Adrenal gland (tissue), 12 donors: Measurements from ENCODE around the gene MBD4. TPM values are rescaled to one million over a fixed set of nuclear protein-coding genes. Genes with fewer than 3 reads are reported as not detected.
"Not testable (repeated sequence)": the region's sequence is repeated elsewhere in the genome, so short reads cannot be mapped to it uniquely, and the experiment has no call there.

Source experiments
- DNase-seq, 7 donors: peaks; one replicate each; pipeline ENCODE4 v3.0.0-alpha.2; 2019 to 2020
- H3K27ac ChIP-seq, 5 donors: fragments of 200-600 bp; sonication (generic) in 4 of 5; 1 replicate in 3 of 5; 2 replicates in 2 of 5; pipeline versions ENCODE4 v1.5.1 to v1.8.0; 2016 to 2020; ENCODE audit warnings: mild to moderate bottlenecking in 1 of 5
- H3K27me3 ChIP-seq: fragments of 200-600 bp; 2 replicates; pipeline ENCODE4 v1.8.0; 2021
- H3K36me3 ChIP-seq, 2 donors: fragments of 200-600 bp; replicated peaks in 1 of 2; 1 replicate in 1 of 2; 2 replicates in 1 of 2; pipeline versions ENCODE4 v1.5.1 to v1.8.0; 2018 to 2022
- H3K4me1 ChIP-seq, 2 donors: fragments of 200-600 bp; replicated peaks in 1 of 2; 1 replicate in 1 of 2; 2 replicates in 1 of 2; pipeline versions ENCODE4 v1.5.1 to v1.8.0; 2018 to 2021
- H3K4me3 ChIP-seq, 4 donors: fragments of 200-600 bp; sonication (generic) in 3 of 4; one replicate each; pipeline ENCODE4 v1.5.1; 2016 to 2018
- H3K9me3 ChIP-seq, 3 donors: fragments of 200-600 bp; sonication (generic) in 1 of 3; replicated peaks in 1 of 3; 1 replicate in 2 of 3; 2 replicates in 1 of 3; pipeline versions ENCODE4 v1.5.1 to v1.8.0; 2016 to 2021
- POLR2A ChIP-seq, 2 donors: fragments of 450-650 bp; IDR thresholded peaks; one replicate each; pipeline ENCODE4 v1.6.1; 2017; ENCODE audit warnings: antibody characterized with exemption in 2 of 2, mild to moderate bottlenecking in 2 of 2, moderate library complexity in 1 of 2
- WGBS, 4 donors: extraction: QIAGEN DNeasy Blood & Tissue Kit in 2 of 4; methylation state at CpG; one replicate each; pipeline versions ENCODE4 v1.1.5 to v1.1.7; 2013 to 2017; 5-methylcytosine and 5-hydroxymethylcytosine counted together
- intact Hi-C, 2 donors: fragments of 100-400 bp; cut with DNase I; formaldehyde crosslinking; loops; one replicate each; pipeline versions ENCODE4 v1.14.1 to v1.15.0; 2022 to 2023
- polyA plus RNA-seq, 3 donors: library from polyadenylated mRNA; stranded (reverse); fragments of 200-250 nt in 2 of 3; fragments of 350-450 nt in 1 of 3; fragmentation: Illumina TruSeq in 1 of 3; extraction: RNeasy Lipid Tissue Mini Kit (QIAGEN cat#74804) in 1 of 3; gene quantifications; one replicate each; pipeline ENCODE4 v1.2.3, GENCODE V29; 2013 to 2014
- total RNA-seq, 9 donors: library from RNA; depleted of rRNA in 4 of 9; stranded (reverse); fragments of >200 nt in 4 of 9; fragments of 120-200 nt in 1 of 9; fragmentation: NEBNext Ultra II Directional in 1 of 9; extraction: Animal tissue kit (Norgen Biotek cat#: 25700) in 1 of 9; gene quantifications; one replicate each; pipeline versions ENCODE4 v1.1.0 to v1.2.4, GENCODE V29; 2013 to 2023
- TF ChIP-seq, protein P1 (sequence below), 6 experiments: fragments of 450-650 bp in 4 of 6; fragments of 200-600 bp in 2 of 6; sonication (generic) in 1 of 6; IDR thresholded peaks; 1 replicate in 5 of 6; 2 replicates in 1 of 6; pipeline versions ENCODE4 v1.5.1 to v1.8.0; 2016 to 2021; ENCODE audit warnings: antibody characterized with exemption in 6 of 6, mild to moderate bottlenecking in 2 of 6, moderate library complexity in 1 of 6
- donor health status: healthy with polysubstance abuse.
- donor health status: Bipolar disorder and iron deficiency.
- donor health status: DM: yes; HTN: yes; CAD: no.
- donor health status: DM: no; HTN: no; CAD: no.
- donor health status: DM: no; HTN: no; CAD: no.
- donor health status: DM: yes; HTN: yes; CAD: no.

The MBD4 gene
- total and polyA plus RNA-seq, 12 donors: 9.9 to 32.3 (median 25.4) TPM

DNA sequence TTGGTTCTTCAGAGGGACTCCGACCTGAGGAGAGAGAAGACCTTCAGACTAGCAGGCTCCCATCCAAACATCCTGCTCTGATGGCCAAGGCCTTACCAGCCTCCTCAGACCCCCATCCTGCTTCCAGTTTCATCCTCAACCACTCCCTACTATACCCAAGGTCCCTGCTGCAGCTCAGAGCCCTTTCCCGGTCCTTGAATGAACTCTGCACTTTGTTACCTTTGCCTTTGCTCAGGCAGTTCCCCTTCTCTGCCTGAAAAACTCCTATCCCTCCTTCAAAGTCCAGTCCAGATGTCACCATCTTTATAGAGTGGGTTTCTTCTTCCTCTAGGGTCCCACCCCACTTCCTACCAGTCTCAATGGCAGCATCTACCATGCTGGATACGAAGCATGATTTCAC lies 24.4 kb downstream of the MBD4 start:
- Histone ChIP-seq H3K4me1 (peaks cover 8 to 18% of the 10 kb centered on the region in 2 donors), H3K27ac (no peak overlapping the region), H3K36me3 (no peaks in the 10 kb centered on the region), H3K27me3 (no peaks in the 10 kb centered on the region), H3K9me3 (no peaks in the 10 kb centered on the region), H3K4me3 (no peak overlapping the region)
- 90 to 94% (median 92%) methylated on average over 3 of the region's 3 CpGs for WGBS, 4 donors
- intact Hi-C loops: no loop called here
- peak in 1 of 7 donors; percentile 11 for DNase-seq
- TF ChIP-seq, protein P1, sequence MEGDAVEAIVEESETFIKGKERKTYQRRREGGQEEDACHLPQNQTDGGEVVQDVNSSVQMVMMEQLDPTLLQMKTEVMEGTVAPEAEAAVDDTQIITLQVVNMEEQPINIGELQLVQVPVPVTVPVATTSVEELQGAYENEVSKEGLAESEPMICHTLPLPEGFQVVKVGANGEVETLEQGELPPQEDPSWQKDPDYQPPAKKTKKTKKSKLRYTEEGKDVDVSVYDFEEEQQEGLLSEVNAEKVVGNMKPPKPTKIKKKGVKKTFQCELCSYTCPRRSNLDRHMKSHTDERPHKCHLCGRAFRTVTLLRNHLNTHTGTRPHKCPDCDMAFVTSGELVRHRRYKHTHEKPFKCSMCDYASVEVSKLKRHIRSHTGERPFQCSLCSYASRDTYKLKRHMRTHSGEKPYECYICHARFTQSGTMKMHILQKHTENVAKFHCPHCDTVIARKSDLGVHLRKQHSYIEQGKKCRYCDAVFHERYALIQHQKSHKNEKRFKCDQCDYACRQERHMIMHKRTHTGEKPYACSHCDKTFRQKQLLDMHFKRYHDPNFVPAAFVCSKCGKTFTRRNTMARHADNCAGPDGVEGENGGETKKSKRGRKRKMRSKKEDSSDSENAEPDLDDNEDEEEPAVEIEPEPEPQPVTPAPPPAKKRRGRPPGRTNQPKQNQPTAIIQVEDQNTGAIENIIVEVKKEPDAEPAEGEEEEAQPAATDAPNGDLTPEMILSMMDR (IDR thresholded peaks at IDR 0.05): no peak
- TF ChIP-seq POLR2A (IDR thresholded peaks at IDR 0.05): no peak

DNA sequence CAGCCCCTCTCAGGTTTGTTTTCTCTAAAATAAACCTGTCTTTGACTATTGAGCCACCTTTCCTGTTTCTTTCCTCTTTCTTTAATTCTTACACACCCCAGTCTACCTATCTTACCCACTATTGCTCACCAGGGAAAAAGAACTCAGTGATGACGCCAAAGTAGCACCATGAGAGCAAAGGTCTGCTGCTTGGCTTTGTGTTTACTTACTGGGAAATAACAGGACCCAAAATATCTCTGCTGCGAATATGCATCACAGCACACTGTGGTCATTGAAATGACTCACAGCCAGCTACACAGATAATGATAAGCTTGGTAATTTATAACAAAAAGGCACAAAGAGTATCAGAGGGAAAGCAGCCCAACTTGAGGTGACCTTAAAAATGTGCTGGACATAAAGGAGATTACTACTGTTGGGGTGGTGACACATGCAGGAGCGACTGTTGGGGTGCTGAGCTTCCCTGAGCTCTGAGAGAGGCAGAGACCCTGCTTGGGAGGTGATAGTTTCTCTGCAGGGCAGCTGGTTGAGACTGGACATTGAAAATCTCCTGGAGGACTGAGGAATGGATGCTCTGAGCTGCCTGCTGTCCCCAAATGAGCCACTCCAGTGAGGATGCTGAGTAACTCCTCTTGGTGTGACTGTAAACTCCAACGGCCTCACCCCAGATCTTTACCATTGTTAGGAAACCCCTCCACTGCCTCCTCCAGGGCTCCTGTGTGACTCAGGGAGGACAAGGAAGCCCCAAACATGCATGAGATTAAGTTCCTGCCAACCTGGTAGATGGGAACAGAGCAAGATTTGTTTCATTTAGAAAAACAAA lies 25.9 kb downstream of the MBD4 start:
- H3K36me3 ChIP-seq: no peaks in the 10 kb centered on the region
- H3K27me3 ChIP-seq: no peaks in the 10 kb centered on the region
- intact Hi-C loops: no loop called here
- peak overlapping the region in 4 of 5 donors; percentile 23 to 89 (median 80) for H3K27ac ChIP-seq
- TF ChIP-seq, protein P1 (IDR thresholded peaks at IDR 0.05): no peak
- peak in 1 of 2 donors; percentile 38 for TF ChIP-seq POLR2A (IDR thresholded peaks at IDR 0.05)
- H3K9me3 ChIP-seq: no peaks in the 10 kb centered on the region
- WGBS, 4 donors: 32 to 43% (median 38%) methylated on average over 4 of the region's 4 CpGs
- DNase-seq: peak in 6 of 7 donors; percentile 59 to 76 (median 69)
- no peak overlapping the region for H3K4me3 ChIP-seq
- peaks cover 8 to 26% of the 10 kb centered on the region in 2 donors for H3K4me1 ChIP-seq

DNA sequence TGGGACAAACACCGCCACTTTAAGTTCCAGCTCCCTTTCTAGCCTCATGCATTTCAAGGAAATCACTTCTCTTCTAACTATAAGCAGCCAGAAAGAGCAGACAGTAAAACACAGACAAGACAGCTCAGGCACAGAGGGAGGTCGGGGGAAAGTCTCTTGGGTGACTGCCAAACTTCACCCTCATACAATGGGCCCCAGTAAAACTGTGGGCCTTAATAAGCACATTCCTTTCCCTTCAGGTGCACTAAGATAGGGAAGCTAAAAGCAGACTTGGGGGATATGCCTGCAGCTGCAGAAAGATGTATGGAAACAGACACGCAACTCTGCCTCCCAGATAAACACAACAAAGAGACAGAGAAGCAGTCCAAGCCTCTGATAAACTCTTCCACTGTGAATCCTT lies 26.5 kb downstream of the MBD4 start:
- WGBS, 4 donors: 66 to 82% (median 67%) methylated on average over 2 to 3 of the region's 3 CpGs
- H3K4me3 ChIP-seq, H3K9me3 ChIP-seq, H3K36me3 ChIP-seq, DNase-seq, intact Hi-C loops, H3K27me3 ChIP-seq: not testable (repeated sequence)
- Histone ChIP-seq H3K4me1 (peaks cover 8 to 26% of the 10 kb centered on the region in 2 donors), H3K27ac (peak overlapping the region in 4 of 5 donors; percentile 23 to 89 (median 80))

DNA sequence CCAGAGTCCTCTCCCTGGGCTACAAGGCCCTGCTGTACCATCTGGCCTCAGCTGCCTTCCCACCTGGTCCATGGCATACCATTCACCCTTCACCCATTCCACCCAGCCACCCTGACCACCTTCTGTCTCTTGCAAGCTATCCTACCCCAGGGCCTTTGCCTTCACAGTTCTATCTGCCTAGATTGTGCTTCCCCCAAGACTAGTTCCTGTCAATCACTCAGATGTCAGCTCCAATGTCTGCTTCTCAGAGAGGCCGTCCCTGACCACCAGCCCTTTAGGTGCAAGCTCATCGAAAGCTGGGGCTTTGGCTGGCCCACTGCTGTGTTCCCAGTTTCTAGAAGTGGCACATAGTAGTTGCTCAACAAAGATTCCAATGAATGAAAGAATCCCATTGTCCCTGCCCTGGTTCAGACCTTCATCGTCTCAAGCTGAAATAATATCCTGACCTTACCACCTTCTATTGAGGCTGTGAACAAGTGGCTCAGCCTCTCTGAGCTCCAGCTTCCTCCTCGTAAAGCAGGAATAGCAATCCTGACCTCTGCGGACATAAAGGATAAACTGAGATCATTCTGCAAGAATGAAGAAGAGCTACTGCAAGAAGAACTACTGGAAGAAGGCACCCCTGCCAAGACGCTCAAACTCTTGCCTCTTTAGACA lies 27.1 kb downstream of the MBD4 start:
- no peak for TF ChIP-seq POLR2A (IDR thresholded peaks at IDR 0.05)
- TF ChIP-seq, protein P1 (IDR thresholded peaks at IDR 0.05): no peak
- Histone ChIP-seq H3K36me3 (no peaks in the 10 kb centered on the region), H3K27me3 (no peaks in the 10 kb centered on the region), H3K9me3 (no peaks in the 10 kb centered on the region), H3K4me1 (peaks cover 8 to 26% of the 10 kb centered on the region in 2 donors), H3K27ac (peak overlapping the region in 3 of 5 donors; percentile 79 to 89 (median 81)), H3K4me3 (no peak overlapping the region)
- intact Hi-C loops: no loop called here
- 74 to 80% (median 76%) methylated on average over 6 of the region's 6 CpGs for WGBS, 4 donors
- DNase-seq: peak in 1 of 7 donors; percentile 7
